Esophagus muscularis mucosa (tissue), 4 donors: ENCODE measurements around the gene RHBDF2. TPM values are rescaled to one million over a fixed set of nuclear protein-coding genes. Genes with fewer than 3 reads are reported as not detected.
A peak's percentile ranks its signal among the peaks of the same experiment; 100 is the strongest.
"Not testable (repeated sequence)": the region's sequence is repeated elsewhere in the genome, so short reads cannot be mapped to it uniquely, and the experiment has no call there.

Experiments
- DNase-seq: peaks from one replicate; pipeline ENCODE4 v3.0.0-alpha.2; 2017; ENCODE audit errors: extremely low spot score
- H3K27ac ChIP-seq, 4 donors: fragments of 200-600 bp; sonication (generic); replicated peaks in 1 of 4; 1 replicate in 3 of 4; 2 replicates in 1 of 4; pipeline ENCODE4 v1.5.1; 2016 to 2019; ENCODE audit warnings: mild to moderate bottlenecking in 1 of 4
- H3K27me3 ChIP-seq, 4 donors: fragments of 200-600 bp; sonication (generic); one replicate each; pipeline versions ENCODE4 v1.5.1 to v1.6.0; 2016 to 2019
- H3K36me3 ChIP-seq, 4 donors: fragments of 200-600 bp; sonication (generic); one replicate each; pipeline ENCODE4 v1.5.1; 2016 to 2019
- H3K4me1 ChIP-seq, 4 donors: fragments of 200-600 bp; sonication (generic); one replicate each; pipeline ENCODE4 v1.5.1; 2016 to 2019
- H3K4me3 ChIP-seq, 4 donors: fragments of 200-600 bp; sonication (generic); 1 replicate in 2 of 4; 2 replicates in 2 of 4; pipeline ENCODE4 v1.5.1; 2016 to 2019; ENCODE audit warnings: mild to moderate bottlenecking in 4 of 4, moderate library complexity in 1 of 4
- H3K9me3 ChIP-seq, 4 donors: fragments of 200-600 bp; sonication (generic); 1 replicate in 3 of 4; 2 replicates in 1 of 4; pipeline ENCODE4 v1.5.1; 2016 to 2019
- CTCF ChIP-seq, 3 experiments: fragments of 200-600 bp in 2 of 3; fragments of 450-650 bp in 1 of 3; sonication (generic) in 2 of 3; IDR thresholded peaks; one replicate each; pipeline ENCODE4 v1.5.1; 2017 to 2019; ENCODE audit warnings: antibody characterized with exemption in 3 of 3, mild to moderate bottlenecking in 2 of 3, moderate library complexity in 1 of 3
- EP300 ChIP-seq: sonication (generic); formaldehyde crosslinking; IDR thresholded peaks from one replicate; pipeline ENCODE4 v1.6.1; 2017; ENCODE audit warnings: antibody characterized with exemption
- POLR2A ChIP-seq: fragments of 450-650 bp; IDR thresholded peaks from one replicate; pipeline ENCODE4 v1.6.1; 2017; ENCODE audit warnings: antibody characterized with exemption, moderate library complexity, mild to moderate bottlenecking, low read depth
- POLR2AphosphoS5 ChIP-seq, 2 donors: sonication (generic); formaldehyde crosslinking; IDR thresholded peaks; one replicate each; pipeline ENCODE4 v1.6.1; 2017; ENCODE audit warnings: antibody characterized with exemption in 2 of 2
- WGBS: methylation state at CpG from one replicate; pipeline ENCODE4 v1.1.5; 2018; 5-methylcytosine and 5-hydroxymethylcytosine counted together
- intact Hi-C: fragments of 100-400 bp; cut with DNase I; formaldehyde crosslinking; loops from one replicate; pipeline ENCODE4 v1.15.1; 2023
- total RNA-seq, 4 donors: library from RNA; depleted of rRNA; stranded (reverse); fragments of >200 nt; gene quantifications; one replicate each; pipeline versions ENCODE4 v1.1.0 to v1.2.1, GENCODE V29; 2016

Gene RHBDF2
- total RNA-seq, 4 donors from 2014 or later, result 12.9 to 22.5 (median 15.4) TPM

- WGBS, result 62% methylated on average over 14 of the region's 25 CpGs
Observed at GRCh38 chr17:76524598-76525512, 23.6 kb upstream of the RHBDF2 start.

GRCh38 chr17:76523084-76524037, 22.1 kb upstream of the RHBDF2 start:
- Histone ChIP-seq H3K4me1 (peaks cover 34 to 38% (median 37%) of the 10 kb centered on the region in 4 donors), H3K9me3 (no peaks in the 10 kb centered on the region), H3K27me3 (peaks cover 0 to 46% (median 0%) of the 10 kb centered on the region in 4 donors), H3K36me3 (no peaks in the 10 kb centered on the region), H3K4me3 (no peak overlapping the region), H3K27ac (no peak overlapping the region)
- intact Hi-C loops, result loop anchor here (1.0 to 5.0 kb wide), 3 partner anchors 34 to 101 kb away; no protein-coding TSS in a partner anchor
- 24% methylated on average over 25 of the region's 35 CpGs for WGBS
- DNase-seq, result no peak
- TF ChIP-seq POLR2A (no peak), EP300 (no peak), CTCF (IDR thresholded peaks at IDR 0.05) (peak in 2 of 3 experiments; percentile 99 to 100), POLR2AphosphoS5 (IDR thresholded peaks at IDR 0.05) (peak in 1 of 2 donors; percentile 56)

More at GRCh38 chr17:76524598-76525512, 23.6 kb upstream of the RHBDF2 start:
- Histone ChIP-seq H3K36me3 (no peaks in the 10 kb centered on the region), H3K27me3 (peaks cover 0 to 45% (median 0%) of the 10 kb centered on the region in 4 donors), H3K9me3 (no peaks in the 10 kb centered on the region), H3K27ac (peak overlapping the region; percentile 6 to 40 (median 36)), H3K4me1 (peaks cover 49 to 53% (median 51%) of the 10 kb centered on the region in 4 donors), H3K4me3 (no peak overlapping the region)
- peak in 1 of 2 donors; percentile 12 for TF ChIP-seq POLR2AphosphoS5 (IDR thresholded peaks at IDR 0.05)
- no peak for TF ChIP-seq CTCF (IDR thresholded peaks at IDR 0.05)
- intact Hi-C loops, result loop anchor here (5.0 kb wide), 1 partner anchor 32 kb away; no protein-coding TSS in a partner anchor
- no peak for DNase-seq

GRCh38 chr17:76521683-76522082, 20.5 kb upstream of the RHBDF2 start:
- H3K27ac ChIP-seq, H3K36me3 ChIP-seq, H3K4me3 ChIP-seq, H3K9me3 ChIP-seq, DNase-seq: not testable (repeated sequence)
- WGBS, result 88% methylated on average over 10 of the region's 10 CpGs
- Histone ChIP-seq H3K4me1 (peaks cover 21 to 22% (median 22%) of the 10 kb centered on the region in 4 donors), H3K27me3 (peaks cover 0 to 29% (median 0%) of the 10 kb centered on the region in 4 donors)
- intact Hi-C loops, result loop anchor here (2.0 to 5.0 kb wide), 2 partner anchors 36 to 65 kb away; no protein-coding TSS in a partner anchor

GRCh38 chr17:76521262-76521661, 20.0 kb upstream of the RHBDF2 start:
- Histone ChIP-seq H3K4me1 (peaks cover 21 to 22% (median 22%) of the 10 kb centered on the region in 4 donors), H3K4me3 (no peak overlapping the region), H3K36me3 (no peaks in the 10 kb centered on the region), H3K27me3 (peaks cover 0 to 28% (median 0%) of the 10 kb centered on the region in 4 donors), H3K9me3 (no peaks in the 10 kb centered on the region), H3K27ac (no peak overlapping the region)
- 95% methylated on average over 6 of the region's 7 CpGs for WGBS
- intact Hi-C loops, result loop anchor here (5.0 kb wide), 1 partner anchor 36 kb away; no protein-coding TSS in a partner anchor
- DNase-seq, result no peak
- no peak for TF ChIP-seq POLR2A
- TF ChIP-seq CTCF (IDR thresholded peaks at IDR 0.05), result no peak
- TF ChIP-seq POLR2AphosphoS5 (IDR thresholded peaks at IDR 0.05), result no peak
- TF ChIP-seq EP300, result no peak
